Stomach (tissue), 9 donors: ENCODE measurements around the gene ANKRD18A. TPM values are rescaled to one million over a fixed set of nuclear protein-coding genes. Genes with fewer than 3 reads are reported as not detected.
A peak's percentile ranks its signal among the peaks of the same experiment; 100 is the strongest.

Source experiments
- DNase-seq, 2 donors: peaks; one replicate each; pipeline versions ENCODE4 v3.0.0 to v3.0.0-alpha.2; 2013 to 2019
- H3K27ac ChIP-seq, 5 donors: fragments of 200-600 bp in 4 of 5; sonication (generic) in 4 of 5; one replicate each; pipeline ENCODE4 v1.5.1; 2013 to 2019; ENCODE audit warnings: mild to moderate bottlenecking in 1 of 5, moderate library complexity in 1 of 5
- H3K27me3 ChIP-seq, 3 donors: fragments of 200-600 bp; sonication (generic); one replicate each; pipeline ENCODE4 v1.5.1; 2017 to 2019; ENCODE audit warnings: mixed run types in 1 of 3
- H3K36me3 ChIP-seq, 4 donors: fragments of 200-600 bp; sonication (generic); 1 replicate in 3 of 4; 2 replicates in 1 of 4; pipeline ENCODE4 v1.5.1; 2016 to 2019
- H3K4me1 ChIP-seq, 4 donors: fragments of 200-600 bp; sonication (generic); one replicate each; pipeline ENCODE4 v1.5.1; 2016 to 2019
- H3K4me3 ChIP-seq, 4 donors: fragments of 200-600 bp; sonication (generic) in 3 of 4; one replicate each; pipeline ENCODE4 v1.5.1; 2016 to 2019; ENCODE audit warnings: mild to moderate bottlenecking in 1 of 4
- H3K9me3 ChIP-seq, 4 donors: fragments of 200-600 bp; sonication (generic); one replicate each; pipeline ENCODE4 v1.5.1; 2016 to 2019
- CTCF ChIP-seq, 7 experiments: fragments of 450-650 bp in 4 of 7; fragments of 200-600 bp in 3 of 7; sonication (generic) in 3 of 7; IDR thresholded peaks; one replicate each; pipeline ENCODE4 v1.5.1; 2016 to 2019; ENCODE audit warnings: antibody characterized with exemption in 7 of 7, control low read depth in 2 of 7, mild to moderate bottlenecking in 1 of 7
- EP300 ChIP-seq: sonication (generic); formaldehyde crosslinking; IDR thresholded peaks from one replicate; pipeline ENCODE4 v1.6.1; 2017; ENCODE audit warnings: antibody characterized with exemption
- POLR2A ChIP-seq, 4 donors: fragments of 450-650 bp; IDR thresholded peaks; one replicate each; pipeline ENCODE4 v1.6.1; 2016; ENCODE audit warnings: antibody characterized with exemption in 4 of 4, control low read depth in 2 of 4, mild to moderate bottlenecking in 1 of 4, moderate library complexity in 1 of 4
- POLR2AphosphoS5 ChIP-seq, 3 donors: sonication (generic); formaldehyde crosslinking; IDR thresholded peaks; one replicate each; pipeline ENCODE4 v1.6.1; 2016; ENCODE audit warnings: antibody characterized with exemption in 3 of 3
- WGBS, 5 donors: extraction: QIAGEN DNeasy Blood & Tissue Kit in 3 of 5; methylation state at CpG; one replicate each; pipeline versions ENCODE4 v1.1.5 to v1.1.7; 2013 to 2018; 5-methylcytosine and 5-hydroxymethylcytosine counted together
- intact Hi-C: fragments of 100-400 bp; cut with DNase I; formaldehyde crosslinking; loops from one replicate; pipeline ENCODE4 v1.15.1; 2023; ENCODE audit warnings: low total_unique reads
- polyA plus RNA-seq, 3 donors: library from polyadenylated mRNA; stranded (reverse); fragments of 200-250 nt; gene quantifications; one replicate each; pipeline ENCODE4 v1.2.3, GENCODE V29; 2013
- total RNA-seq, 5 donors: library from RNA; depleted of rRNA; stranded (reverse); fragments of >200 nt; gene quantifications; one replicate each; pipeline versions ENCODE4 v1.1.0 to v1.2.3, GENCODE V29; 2014 to 2016
- donor health status: healthy with polysubstance abuse.
- donor health status: Bipolar disorder and iron deficiency.
- donor health status: healthy.

The ANKRD18A gene
- total and polyA plus RNA-seq, 8 donors, result 0.15 to 5.8 (median 2.5) TPM

GRCh38 chr9:38529317-38529716 is 91.1 kb downstream of the ANKRD18A start:
- H3K9me3 ChIP-seq, result peaks cover 0 to 5% (median 2%) of the 10 kb centered on the region in 4 donors
- peaks cover 0 to 13% (median 5%) of the 10 kb centered on the region in 3 donors for H3K27me3 ChIP-seq
- H3K27ac ChIP-seq, result no peak overlapping the region
- TF ChIP-seq POLR2A (IDR thresholded peaks at IDR 0.05) (no peak), CTCF (IDR thresholded peaks at IDR 0.05) (no peak), EP300 (no peak), POLR2AphosphoS5 (IDR thresholded peaks at IDR 0.05) (no peak)
- no peak for DNase-seq
- no peaks in the 10 kb centered on the region for H3K4me1 ChIP-seq
- H3K36me3 ChIP-seq, result no peaks in the 10 kb centered on the region
- H3K4me3 ChIP-seq, result no peak overlapping the region
- intact Hi-C loops, result no loop called here

GRCh38 chr9:38527503-38527902 is 92.9 kb downstream of the ANKRD18A start:
- no peak for TF ChIP-seq EP300
- WGBS, 5 donors, result 43 to 61% (median 48%) methylated on average over 7 to 10 of the region's 10 CpGs
- Histone ChIP-seq H3K27me3 (peaks cover 0 to 13% (median 5%) of the 10 kb centered on the region in 3 donors), H3K27ac (no peak overlapping the region), H3K36me3 (no peaks in the 10 kb centered on the region), H3K9me3 (peaks cover 0 to 5% (median 2%) of the 10 kb centered on the region in 4 donors), H3K4me3 (no peak overlapping the region), H3K4me1 (no peaks in the 10 kb centered on the region)
- DNase-seq, result no peak
- intact Hi-C loops, result no loop called here

- Histone ChIP-seq H3K36me3 (no peaks in the 10 kb centered on the region), H3K4me1 (no peaks in the 10 kb centered on the region), H3K27me3 (peaks cover 0 to 13% (median 5%) of the 10 kb centered on the region in 3 donors), H3K4me3 (no peak overlapping the region), H3K9me3 (peaks cover 0 to 5% (median 2%) of the 10 kb centered on the region in 4 donors), H3K27ac (no peak overlapping the region)
- intact Hi-C loops, result no loop called here
- no peak for TF ChIP-seq POLR2A (IDR thresholded peaks at IDR 0.05)
- no peak for TF ChIP-seq CTCF (IDR thresholded peaks at IDR 0.05)
- no peak for TF ChIP-seq EP300
- no peak for TF ChIP-seq POLR2AphosphoS5 (IDR thresholded peaks at IDR 0.05)
- peak in 1 of 2 donors; percentile 8 for DNase-seq
- WGBS, 5 donors, result 23 to 72% (median 59%) methylated on average over 20 to 38 of the region's 38 CpGs
Measured at GRCh38 chr9:38526591-38526990, 93.8 kb downstream of the ANKRD18A start.

- no peak overlapping the region for H3K4me3 ChIP-seq
- TF ChIP-seq CTCF (IDR thresholded peaks at IDR 0.05) (no peak), POLR2A (IDR thresholded peaks at IDR 0.05) (no peak), EP300 (no peak), POLR2AphosphoS5 (IDR thresholded peaks at IDR 0.05) (no peak)
- intact Hi-C loops, result no loop called here
- H3K27ac ChIP-seq, result no peak overlapping the region
- H3K4me1 ChIP-seq, result no peaks in the 10 kb centered on the region
- peaks cover 0 to 13% (median 5%) of the 10 kb centered on the region in 3 donors for H3K27me3 ChIP-seq
- no peaks in the 10 kb centered on the region for H3K36me3 ChIP-seq
- WGBS, 5 donors, result 74 to 84% (median 81%) methylated on average over 5 of the region's 5 CpGs
- H3K9me3 ChIP-seq, result peaks cover 0 to 4% (median 0%) of the 10 kb centered on the region in 4 donors
- no peak for DNase-seq
Measured at GRCh38 chr9:38523121-38523520, 97.3 kb downstream of the ANKRD18A start.

- no peak for DNase-seq
- no peak for TF ChIP-seq CTCF (IDR thresholded peaks at IDR 0.05)
- TF ChIP-seq POLR2A (IDR thresholded peaks at IDR 0.05), result no peak
- intact Hi-C loops, result no loop called here
- H3K27me3 ChIP-seq, result peaks cover 0 to 4% (median 4%) of the 10 kb centered on the region in 3 donors
- no peak overlapping the region for H3K4me3 ChIP-seq
- no peaks in the 10 kb centered on the region for H3K36me3 ChIP-seq
- no peak overlapping the region for H3K27ac ChIP-seq
- H3K9me3 ChIP-seq, result peaks cover 0 to 3% (median 0%) of the 10 kb centered on the region in 4 donors
- no peaks in the 10 kb centered on the region for H3K4me1 ChIP-seq
- WGBS, 5 donors, result 66 to 83% (median 76%) methylated on average over 2 of the region's 2 CpGs
Measured at GRCh38 chr9:38521762-38522161, 98.6 kb downstream of the ANKRD18A start.
